ENCODE results near the gene BPIFB3.

The BPIFB3 gene

DNA sequence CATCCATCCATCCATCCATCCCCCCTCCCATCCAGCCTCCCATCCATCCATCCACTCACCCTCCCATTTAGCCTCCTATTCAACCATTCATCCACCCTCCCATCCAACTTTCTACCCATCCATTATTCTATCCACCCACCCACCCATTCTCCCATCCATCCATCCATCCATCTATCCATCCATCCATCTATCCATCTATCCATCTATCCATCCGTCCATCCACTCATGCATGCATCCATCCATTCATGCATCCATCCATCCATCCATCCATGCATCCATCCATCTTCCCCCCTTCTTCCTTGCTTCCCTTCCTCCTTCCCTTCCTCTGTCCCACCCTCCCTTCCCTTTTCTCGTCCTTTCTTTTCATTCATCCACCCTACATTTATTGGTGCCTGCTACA lies 21.0 kb downstream of the BPIFB3 start:
- no peaks in the 10 kb centered on the region for H3K36me3 ChIP-seq (ENCODE audit: control insufficient read depth, insufficient read depth, low read length)
- no peak overlapping the region for H3K4me3 ChIP-seq (ENCODE audit: insufficient read depth, low read depth, low read length)
- no peaks in the 10 kb centered on the region for H3K9me3 ChIP-seq (ENCODE audit: control insufficient read depth, low read length)
- no peaks in the 10 kb centered on the region for H3K4me1 ChIP-seq (ENCODE audit: control insufficient read depth, insufficient read depth, low read length)
- no peak overlapping the region for H3K27ac ChIP-seq (ENCODE audit: insufficient read depth, low read depth, low read length, poor library complexity, severe bottlenecking)
- 86 to 91% methylated on average over 2 of the region's 2 CpGs for WGBS, 2 experiments
- H3K27me3 ChIP-seq (ENCODE audit: control insufficient read depth, insufficient read depth, low read length, poor library complexity, severe bottlenecking): no peaks in the 10 kb centered on the region

DNA sequence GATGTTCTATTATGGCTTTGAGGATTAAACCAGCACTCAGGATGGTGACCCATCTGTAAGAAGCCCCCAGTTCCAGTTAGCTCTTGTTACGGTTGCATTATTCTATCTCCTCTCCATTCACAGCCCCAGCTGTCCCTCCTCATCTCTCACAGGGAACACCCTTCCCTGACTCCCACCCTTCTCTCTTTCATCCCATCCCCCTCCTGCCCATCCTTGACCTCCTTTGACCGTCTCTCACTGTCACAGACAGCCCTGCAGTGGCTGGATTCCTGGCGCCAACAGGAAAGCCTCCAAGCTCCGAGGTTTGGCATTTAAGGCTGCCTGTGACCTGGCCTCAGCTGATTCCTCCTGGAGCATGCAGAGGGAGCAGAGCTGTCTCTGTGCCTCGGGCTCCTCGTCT lies 21.6 kb downstream of the BPIFB3 start:
- H3K4me1 ChIP-seq (ENCODE audit: control insufficient read depth, insufficient read depth, low read length): no peaks in the 10 kb centered on the region
- no peaks in the 10 kb centered on the region for H3K9me3 ChIP-seq (ENCODE audit: control insufficient read depth, low read length)
- H3K4me3 ChIP-seq (ENCODE audit: insufficient read depth, low read depth, low read length): no peak overlapping the region
- no peak overlapping the region for H3K27ac ChIP-seq (ENCODE audit: insufficient read depth, low read depth, low read length, poor library complexity, severe bottlenecking)
- 84 to 87% methylated on average over 6 of the region's 6 CpGs for WGBS, 2 experiments
- no peaks in the 10 kb centered on the region for H3K36me3 ChIP-seq (ENCODE audit: control insufficient read depth, insufficient read depth, low read length)
- H3K27me3 ChIP-seq (ENCODE audit: control insufficient read depth, insufficient read depth, low read length, poor library complexity, severe bottlenecking): no peaks in the 10 kb centered on the region

DNA sequence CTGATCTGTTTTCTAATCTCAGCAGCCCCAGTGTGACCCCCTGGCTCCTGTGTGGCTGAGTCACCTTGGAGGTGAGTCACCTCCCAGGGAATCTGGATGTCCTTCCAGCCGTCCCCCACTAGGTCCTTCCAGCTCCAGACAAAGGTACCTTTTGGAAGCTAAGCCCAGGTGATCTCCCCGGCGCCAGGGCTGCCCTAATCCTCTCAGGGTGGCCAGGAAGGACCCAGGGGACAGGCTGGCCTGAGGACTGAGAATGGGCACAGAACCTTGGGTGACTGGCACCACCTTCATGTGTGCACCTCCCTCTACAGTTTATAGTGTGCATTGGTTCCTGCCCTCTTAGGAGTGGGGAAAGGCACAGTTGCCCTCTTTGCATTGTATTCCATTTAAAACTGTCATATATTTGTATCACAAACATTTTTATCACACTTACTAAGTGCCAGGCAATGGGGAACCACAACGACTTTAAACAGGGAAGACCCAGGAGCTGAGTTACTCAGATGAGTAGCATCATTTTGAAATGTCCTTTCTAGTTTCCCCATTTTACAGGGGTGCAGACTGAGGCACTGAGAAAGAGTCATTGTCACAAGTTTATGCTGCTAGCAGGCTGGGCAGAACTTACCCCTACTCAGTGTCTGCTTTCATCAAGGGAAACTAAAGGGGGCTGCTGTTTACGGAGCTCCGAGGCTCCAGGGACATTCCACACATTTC lies 23.1 kb downstream of the BPIFB3 start:
- Histone ChIP-seq H3K9me3 (ENCODE audit: control insufficient read depth, low read length) (no peaks in the 10 kb centered on the region), H3K4me1 (ENCODE audit: control insufficient read depth, insufficient read depth, low read length) (no peaks in the 10 kb centered on the region), H3K36me3 (ENCODE audit: control insufficient read depth, insufficient read depth, low read length) (no peaks in the 10 kb centered on the region), H3K27ac (ENCODE audit: insufficient read depth, low read depth, low read length, poor library complexity, severe bottlenecking) (no peak overlapping the region), H3K27me3 (ENCODE audit: control insufficient read depth, insufficient read depth, low read length, poor library complexity, severe bottlenecking) (no peaks in the 10 kb centered on the region), H3K4me3 (ENCODE audit: insufficient read depth, low read depth, low read length) (no peak overlapping the region)
- 74 to 76% methylated on average over 6 of the region's 6 CpGs for WGBS, 2 experiments

DNA sequence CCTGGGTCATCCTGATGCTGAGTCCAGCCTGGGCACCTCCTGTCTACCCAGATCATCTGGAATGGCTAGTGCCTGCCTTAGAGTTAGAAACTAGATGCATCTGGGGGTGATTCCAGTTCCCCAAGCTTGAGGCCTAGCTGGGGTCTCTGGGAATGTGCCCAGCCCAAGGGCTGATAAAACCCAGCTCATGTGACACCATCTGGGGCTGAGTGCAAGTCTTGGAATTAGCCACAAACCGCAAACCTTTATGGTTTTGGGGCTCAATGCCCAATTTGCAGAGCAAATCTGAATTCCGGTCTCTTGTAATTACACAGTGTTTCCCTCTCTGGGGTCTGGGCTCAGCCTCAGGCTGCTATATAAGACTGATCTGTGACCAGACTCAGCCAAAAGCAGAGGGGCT lies 25.6 kb downstream of the BPIFB3 start, which contains the start of gene BPIFB4:
Gene BPIFB4, plus strand, starts transcription at position 385 of the 400 bp plus-strand sequence. CDS start 1,884 bp downstream, outside the sequence.
- H3K27ac ChIP-seq (ENCODE audit: insufficient read depth, low read depth, low read length, poor library complexity, severe bottlenecking): no peak within 1 kb of the TSS
- H3K27me3 ChIP-seq (ENCODE audit: control insufficient read depth, insufficient read depth, low read length, poor library complexity, severe bottlenecking): no peaks in the 10 kb centered on the region
- H3K4me3 ChIP-seq (ENCODE audit: insufficient read depth, low read depth, low read length): no peak within 1 kb of the TSS
- H3K9me3 ChIP-seq (ENCODE audit: control insufficient read depth, low read length): no peaks in the 10 kb centered on the region
- whole genome bisulfite sequencing, 2 experiments: 94% methylated on average over 2 of the region's 2 CpGs
- no peaks in the 10 kb centered on the region for H3K4me1 ChIP-seq (ENCODE audit: control insufficient read depth, insufficient read depth, low read length)
- H3K36me3 ChIP-seq (ENCODE audit: control insufficient read depth, insufficient read depth, low read length): no peaks in the 10 kb centered on the region

DNA sequence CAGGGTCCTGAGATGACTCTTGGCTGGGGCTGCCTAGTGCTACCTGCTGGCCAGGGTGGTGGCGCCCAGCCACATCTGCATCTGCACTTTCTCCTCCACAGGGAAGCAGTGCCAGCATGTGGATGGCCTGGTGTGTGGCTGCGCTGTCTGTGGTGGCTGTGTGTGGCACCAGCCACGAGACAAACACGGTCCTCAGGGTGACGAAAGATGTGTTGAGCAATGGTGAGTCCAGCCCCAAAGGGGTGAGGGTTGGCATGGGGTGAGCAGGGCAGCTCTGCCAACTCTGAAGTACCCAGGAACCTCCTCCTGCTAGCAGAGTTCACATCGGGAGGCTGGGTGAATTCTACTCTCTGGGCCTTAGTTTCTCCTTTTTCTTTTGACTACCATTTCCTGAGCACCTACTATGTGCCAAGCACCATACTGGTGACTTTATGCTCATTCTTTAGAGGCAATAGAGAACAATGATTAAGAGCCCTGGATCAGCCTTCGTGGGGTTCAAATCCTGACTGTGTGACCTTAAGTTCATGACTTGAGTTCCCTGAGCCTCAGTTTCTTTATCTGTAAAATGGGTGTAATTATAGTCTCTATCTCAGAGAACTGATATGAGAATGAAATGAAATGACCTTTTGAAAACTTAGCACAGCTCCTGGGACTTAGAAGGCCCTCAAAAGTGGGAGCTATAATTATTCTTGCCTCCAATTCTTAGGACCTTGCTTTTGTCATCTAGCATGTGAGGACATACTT lies 27.9 kb downstream of the BPIFB3 start:
- no peaks in the 10 kb centered on the region for H3K9me3 ChIP-seq (ENCODE audit: control insufficient read depth, low read length)
- 86 to 94% methylated on average over 7 of the region's 7 CpGs for WGBS, 2 experiments
- H3K27ac ChIP-seq (ENCODE audit: insufficient read depth, low read depth, low read length, poor library complexity, severe bottlenecking): no peak overlapping the region
- H3K4me3 ChIP-seq (ENCODE audit: insufficient read depth, low read depth, low read length): no peak overlapping the region
- H3K4me1 ChIP-seq (ENCODE audit: control insufficient read depth, insufficient read depth, low read length): no peaks in the 10 kb centered on the region
- H3K27me3 ChIP-seq (ENCODE audit: control insufficient read depth, insufficient read depth, low read length, poor library complexity, severe bottlenecking): no peaks in the 10 kb centered on the region
- no peaks in the 10 kb centered on the region for H3K36me3 ChIP-seq (ENCODE audit: control insufficient read depth, insufficient read depth, low read length)

DNA sequence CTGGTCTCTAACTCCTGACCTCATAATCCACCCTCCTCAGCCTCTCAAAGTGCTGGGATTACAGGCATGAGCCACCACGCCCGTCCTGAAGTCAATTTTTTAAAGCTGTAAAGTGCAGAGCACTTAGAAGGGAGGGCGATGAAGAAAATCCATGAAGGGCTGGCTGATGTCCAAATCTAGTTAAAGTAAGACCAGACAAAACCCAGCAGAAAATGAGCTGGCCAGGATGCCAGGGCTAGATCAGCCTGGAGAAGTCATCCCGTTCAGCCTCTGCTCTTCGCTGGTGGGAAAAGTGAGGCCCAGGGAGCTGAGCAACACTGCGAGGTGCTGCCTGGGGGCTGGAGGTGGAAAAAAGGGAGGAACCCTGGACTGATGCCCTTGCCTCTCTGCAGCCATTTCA lies 28.8 kb downstream of the BPIFB3 start:
- H3K27ac ChIP-seq (ENCODE audit: insufficient read depth, low read depth, low read length, poor library complexity, severe bottlenecking): no peak overlapping the region
- no peak overlapping the region for H3K4me3 ChIP-seq (ENCODE audit: insufficient read depth, low read depth, low read length)
- no peaks in the 10 kb centered on the region for H3K4me1 ChIP-seq (ENCODE audit: control insufficient read depth, insufficient read depth, low read length)
- no peaks in the 10 kb centered on the region for H3K9me3 ChIP-seq (ENCODE audit: control insufficient read depth, low read length)
- H3K36me3 ChIP-seq (ENCODE audit: control insufficient read depth, insufficient read depth, low read length): no peaks in the 10 kb centered on the region
- H3K27me3 ChIP-seq (ENCODE audit: control insufficient read depth, insufficient read depth, low read length, poor library complexity, severe bottlenecking): no peaks in the 10 kb centered on the region
- WGBS, 2 experiments: 90 to 91% methylated on average over 6 of the region's 6 CpGs

DNA sequence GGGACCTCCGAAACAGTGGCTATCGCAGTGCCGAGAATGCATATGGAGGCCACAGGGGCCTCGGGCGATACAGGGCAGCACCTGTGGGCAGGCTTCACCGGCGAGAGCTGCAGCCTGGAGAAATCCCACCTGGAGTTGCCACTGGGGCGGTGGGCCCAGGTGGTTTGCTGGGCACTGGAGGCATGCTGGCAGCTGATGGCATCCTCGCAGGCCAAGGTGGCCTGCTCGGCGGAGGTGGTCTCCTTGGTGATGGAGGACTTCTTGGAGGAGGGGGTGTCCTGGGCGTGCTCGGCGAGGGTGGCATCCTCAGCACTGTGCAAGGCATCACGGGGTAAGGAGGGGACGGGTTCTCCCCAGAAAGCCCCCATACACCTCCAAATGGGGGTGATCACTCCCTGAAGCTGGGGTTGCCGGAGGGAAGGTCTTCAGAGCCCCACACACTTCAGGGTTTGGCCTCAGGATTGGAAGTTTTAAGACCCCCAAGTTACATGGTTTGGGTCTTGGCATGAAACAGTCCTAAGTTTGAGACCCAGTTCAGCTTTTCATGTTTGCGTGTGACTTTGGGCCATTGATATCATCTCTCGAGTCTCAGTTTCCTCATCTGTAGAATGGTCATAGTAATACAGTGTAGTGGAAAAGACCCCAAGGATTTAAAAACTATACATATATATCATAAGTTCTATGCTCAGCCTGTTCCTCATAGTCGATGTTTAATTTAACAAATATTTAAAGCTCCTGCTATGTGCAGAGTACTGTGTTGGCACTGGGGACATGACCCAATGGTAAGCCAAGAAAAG lies 30.0 kb downstream of the BPIFB3 start:
- no peaks in the 10 kb centered on the region for H3K27me3 ChIP-seq (ENCODE audit: control insufficient read depth, insufficient read depth, low read length, poor library complexity, severe bottlenecking)
- no peak overlapping the region for H3K4me3 ChIP-seq (ENCODE audit: insufficient read depth, low read depth, low read length)
- no peaks in the 10 kb centered on the region for H3K9me3 ChIP-seq (ENCODE audit: control insufficient read depth, low read length)
- 91 to 94% methylated on average over 20 of the region's 20 CpGs for WGBS, 2 experiments
- no peaks in the 10 kb centered on the region for H3K4me1 ChIP-seq (ENCODE audit: control insufficient read depth, insufficient read depth, low read length)
- H3K27ac ChIP-seq (ENCODE audit: insufficient read depth, low read depth, low read length, poor library complexity, severe bottlenecking): no peak overlapping the region
- H3K36me3 ChIP-seq (ENCODE audit: control insufficient read depth, insufficient read depth, low read length): no peaks in the 10 kb centered on the region

DNA sequence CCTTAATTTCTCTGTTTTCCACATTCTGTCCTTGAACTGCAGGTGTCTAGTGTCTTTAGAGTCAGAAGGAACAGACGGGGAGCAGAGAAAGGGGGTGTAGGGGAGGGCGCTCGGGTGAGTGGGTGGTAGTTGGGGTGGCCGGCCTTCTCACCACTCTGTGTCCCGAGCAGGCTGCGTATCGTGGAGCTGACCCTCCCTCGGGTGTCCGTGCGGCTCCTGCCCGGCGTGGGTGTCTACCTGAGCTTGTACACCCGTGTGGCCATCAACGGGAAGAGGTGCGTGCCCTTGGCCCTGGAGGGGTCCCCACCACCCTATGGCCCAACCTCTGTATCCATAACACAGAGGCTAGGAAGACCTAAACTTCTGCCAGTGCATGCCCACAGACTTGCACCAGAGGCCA lies 31.0 kb downstream of the BPIFB3 start:
- WGBS, 2 experiments: 94% methylated on average over 15 of the region's 15 CpGs
- Histone ChIP-seq H3K27me3 (ENCODE audit: control insufficient read depth, insufficient read depth, low read length, poor library complexity, severe bottlenecking) (no peaks in the 10 kb centered on the region), H3K36me3 (ENCODE audit: control insufficient read depth, insufficient read depth, low read length) (no peaks in the 10 kb centered on the region), H3K4me1 (ENCODE audit: control insufficient read depth, insufficient read depth, low read length) (no peaks in the 10 kb centered on the region), H3K9me3 (ENCODE audit: control insufficient read depth, low read length) (no peaks in the 10 kb centered on the region), H3K27ac (ENCODE audit: insufficient read depth, low read depth, low read length, poor library complexity, severe bottlenecking) (no peak overlapping the region), H3K4me3 (ENCODE audit: insufficient read depth, low read depth, low read length) (no peak overlapping the region)

DNA sequence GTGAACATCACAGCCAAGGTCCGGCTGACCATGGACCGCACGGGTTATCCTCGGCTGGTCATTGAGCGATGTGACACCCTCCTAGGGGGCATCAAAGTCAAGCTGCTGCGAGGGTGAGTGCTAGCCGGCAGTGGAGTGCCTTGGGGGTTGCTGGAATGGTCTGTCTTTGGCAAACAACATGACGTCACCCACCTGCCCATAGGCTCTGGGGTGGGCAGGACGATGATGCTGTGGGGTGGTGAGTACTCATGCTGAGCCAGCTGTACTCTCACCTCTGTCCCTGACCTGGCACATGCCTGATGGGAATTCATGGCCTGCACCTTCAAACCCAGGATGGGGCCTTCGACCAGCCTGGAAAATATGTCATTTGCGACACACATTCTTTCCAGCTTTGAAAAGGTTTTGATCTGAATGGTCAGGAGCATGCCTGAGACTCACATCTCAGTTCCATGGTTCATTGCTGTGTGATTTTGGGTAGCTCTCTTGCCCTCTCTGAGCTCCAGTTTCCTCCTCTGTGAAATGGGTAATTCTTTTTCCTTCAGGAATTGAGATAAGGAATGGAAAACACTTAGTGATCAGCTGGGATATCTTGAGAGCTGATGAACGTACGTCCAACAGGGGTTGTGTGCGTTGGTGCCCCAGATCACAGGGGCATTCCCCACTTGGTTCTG lies 32.5 kb downstream of the BPIFB3 start:
- H3K27me3 ChIP-seq (ENCODE audit: control insufficient read depth, insufficient read depth, low read length, poor library complexity, severe bottlenecking): no peaks in the 10 kb centered on the region

More for the DNA sequence above, 32.5 kb downstream of the BPIFB3 start:
- Histone ChIP-seq H3K4me1 (ENCODE audit: control insufficient read depth, insufficient read depth, low read length) (no peaks in the 10 kb centered on the region), H3K27ac (ENCODE audit: insufficient read depth, low read depth, low read length, poor library complexity, severe bottlenecking) (no peak overlapping the region), H3K4me3 (ENCODE audit: insufficient read depth, low read depth, low read length) (no peak overlapping the region), H3K36me3 (ENCODE audit: control insufficient read depth, insufficient read depth, low read length) (no peaks in the 10 kb centered on the region), H3K9me3 (ENCODE audit: control insufficient read depth, low read length) (no peaks in the 10 kb centered on the region)
- WGBS, 2 experiments: 90 to 92% methylated on average over 14 of the region's 14 CpGs

All from ectodermal cell (in vitro differentiated cells).